Kidney epithelial cell (primary cell): ENCODE results near the gene CCDC85B. TPM values are rescaled to one million over a fixed set of nuclear protein-coding genes. Genes with fewer than 3 reads are reported as not detected.

Source experiments
- DNase-seq: peaks from one replicate; pipeline ENCODE4 v3.0.0-alpha.2; 2010; ENCODE audit warnings: low read depth
- H3K27me3 ChIP-seq: 2 replicates; pipeline ENCODE4 v1.6.0; 2011; ENCODE audit warnings: low read length; ENCODE audit not compliant: control insufficient read depth, insufficient read depth
- H3K36me3 ChIP-seq: 2 replicates; pipeline ENCODE4 v1.5.1; 2011; ENCODE audit warnings: low read length; ENCODE audit not compliant: control insufficient read depth, insufficient read depth
- H3K4me3 ChIP-seq: 2 replicates; pipeline ENCODE4 v1.5.1; 2011; ENCODE audit warnings: low read depth, mild to moderate bottlenecking, control low read depth, low read length
- total RNA-seq: library from RNA; depleted of rRNA; stranded (reverse); fragments of >200 nt; gene quantifications from 2 replicates; pipeline ENCODE4 v1.2.3, GENCODE V29; 2015
- TF ChIP-seq, protein P1 (sequence below): IDR thresholded peaks from 2 replicates; pipeline ENCODE4 v1.5.1; 2011; ENCODE audit warnings: mild to moderate bottlenecking, moderate library complexity, low read length, control low read depth, inconsistent platforms; ENCODE audit not compliant: insufficient read depth, poor library complexity, severe bottlenecking

Gene CCDC85B
- total RNA-seq, 1 donor from 2014 or later, result 48.9 TPM

DNA sequence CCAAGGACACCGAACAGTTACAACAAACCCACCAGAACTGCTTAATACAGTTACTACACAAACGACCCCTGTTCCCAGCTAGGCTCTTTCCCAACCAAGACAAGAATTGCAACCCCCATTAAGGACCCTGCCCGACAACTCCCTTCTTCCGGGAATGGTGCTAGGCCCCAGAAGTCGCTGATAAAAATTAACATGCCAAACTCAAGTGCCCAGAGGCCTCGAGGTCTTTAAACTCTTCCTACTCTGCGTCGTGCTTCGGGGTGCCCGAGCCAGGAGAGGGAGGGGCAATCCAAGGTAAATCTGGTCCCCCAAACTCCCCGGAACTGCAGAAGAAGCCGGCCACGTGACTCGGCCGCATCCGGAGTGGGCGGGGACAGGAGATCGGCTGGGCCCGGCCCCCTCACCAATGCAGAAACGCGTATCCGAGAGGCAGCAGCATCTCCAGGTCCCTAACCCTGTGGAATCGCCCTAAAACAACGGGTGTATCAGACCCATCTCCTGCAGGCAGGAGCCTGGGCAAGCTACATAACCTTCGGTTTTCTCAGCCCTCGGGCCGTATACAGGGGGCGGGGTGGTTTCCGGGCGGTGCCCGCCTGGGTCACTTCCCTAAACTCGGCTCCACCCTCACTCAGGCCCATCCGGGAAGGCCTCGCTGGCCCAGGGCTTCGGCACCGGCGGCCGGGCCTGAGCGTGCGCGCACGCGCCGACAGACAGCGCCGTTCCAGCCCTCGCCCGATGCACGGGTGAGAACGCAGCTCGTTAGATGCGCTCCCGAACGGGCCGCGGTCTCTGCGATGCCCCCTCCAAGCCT, 33.6 kb upstream of the CCDC85B start:
- DNase-seq, result no peak
- H3K36me3 ChIP-seq, result peaks cover 5% of the 10 kb centered on the region
- TF ChIP-seq, protein P1, sequence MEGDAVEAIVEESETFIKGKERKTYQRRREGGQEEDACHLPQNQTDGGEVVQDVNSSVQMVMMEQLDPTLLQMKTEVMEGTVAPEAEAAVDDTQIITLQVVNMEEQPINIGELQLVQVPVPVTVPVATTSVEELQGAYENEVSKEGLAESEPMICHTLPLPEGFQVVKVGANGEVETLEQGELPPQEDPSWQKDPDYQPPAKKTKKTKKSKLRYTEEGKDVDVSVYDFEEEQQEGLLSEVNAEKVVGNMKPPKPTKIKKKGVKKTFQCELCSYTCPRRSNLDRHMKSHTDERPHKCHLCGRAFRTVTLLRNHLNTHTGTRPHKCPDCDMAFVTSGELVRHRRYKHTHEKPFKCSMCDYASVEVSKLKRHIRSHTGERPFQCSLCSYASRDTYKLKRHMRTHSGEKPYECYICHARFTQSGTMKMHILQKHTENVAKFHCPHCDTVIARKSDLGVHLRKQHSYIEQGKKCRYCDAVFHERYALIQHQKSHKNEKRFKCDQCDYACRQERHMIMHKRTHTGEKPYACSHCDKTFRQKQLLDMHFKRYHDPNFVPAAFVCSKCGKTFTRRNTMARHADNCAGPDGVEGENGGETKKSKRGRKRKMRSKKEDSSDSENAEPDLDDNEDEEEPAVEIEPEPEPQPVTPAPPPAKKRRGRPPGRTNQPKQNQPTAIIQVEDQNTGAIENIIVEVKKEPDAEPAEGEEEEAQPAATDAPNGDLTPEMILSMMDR, result no peak
- H3K4me3 ChIP-seq, result peak overlapping the region; percentile 97
- H3K27me3 ChIP-seq, result no peaks in the 10 kb centered on the region

DNA sequence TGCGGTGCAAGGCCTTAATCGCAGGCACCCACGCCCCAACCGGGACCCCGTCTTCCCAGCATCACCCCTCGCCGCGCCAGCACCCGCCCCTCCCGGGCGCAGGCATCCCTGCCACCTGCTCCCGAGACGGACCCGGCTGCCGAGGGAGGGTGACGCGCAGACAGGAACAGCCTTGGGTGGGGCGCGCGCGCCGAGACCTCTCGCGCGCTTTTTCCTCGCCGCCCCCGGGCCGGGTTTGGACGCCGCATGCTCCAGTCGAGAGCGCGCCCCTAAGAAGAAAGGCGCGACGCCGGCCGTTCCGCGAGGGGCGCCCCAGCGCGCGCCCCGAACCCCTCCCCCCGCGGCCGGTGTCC, 33.0 kb upstream of the CCDC85B start:
- DNase-seq, result no peak
- H3K4me3 ChIP-seq, result peak overlapping the region; percentile 97
- TF ChIP-seq, protein P1, result no peak
- H3K27me3 ChIP-seq, result no peaks in the 10 kb centered on the region
- peaks cover 5% of the 10 kb centered on the region for H3K36me3 ChIP-seq

DNA sequence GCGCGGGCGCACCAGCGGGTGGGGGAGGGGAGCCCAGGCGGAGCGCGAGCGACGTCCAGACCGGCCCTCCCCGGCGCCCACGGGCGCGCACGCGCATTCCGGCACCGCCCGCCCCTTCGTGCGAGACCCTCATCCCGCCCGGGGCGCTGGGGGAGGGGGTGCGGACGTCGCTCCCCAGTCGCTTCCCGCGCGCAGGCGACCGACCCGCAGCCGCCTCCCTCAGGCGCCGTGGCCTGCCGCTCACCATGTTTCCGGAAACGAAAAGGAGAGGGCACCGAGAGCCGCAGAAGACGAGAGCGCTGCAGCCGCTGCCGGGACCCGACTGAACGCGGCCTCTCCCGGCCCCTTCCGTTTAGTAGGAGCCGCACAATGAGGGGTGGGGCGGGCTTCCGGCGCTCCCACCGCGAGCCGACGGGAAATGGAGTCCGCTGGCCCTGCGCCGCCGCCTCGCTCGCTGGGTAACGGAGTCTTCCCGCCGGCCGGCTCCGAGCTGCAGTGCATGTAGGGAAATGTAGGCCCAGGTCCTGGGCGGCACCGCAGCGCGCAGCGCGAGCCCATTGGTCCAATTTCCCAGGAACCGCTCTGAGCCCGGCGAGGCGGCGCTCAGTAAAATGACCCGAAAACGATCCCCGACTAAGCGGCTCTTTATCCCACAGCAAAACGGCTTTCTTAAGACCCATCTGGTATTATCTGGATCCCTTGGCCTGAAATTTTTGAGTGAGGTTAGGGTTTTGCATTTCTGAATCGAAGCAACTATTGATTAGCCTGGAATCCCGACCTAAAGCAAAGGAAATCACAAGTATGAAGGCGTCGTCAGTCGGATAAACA, 32.4 kb upstream of the CCDC85B start, which contains the start of gene CFL1:
CFL1 (minus strand) TSS at position 328 of the 828 bp plus-strand sequence; CDS start at position 247, 81 bp downstream.
- Histone ChIP-seq H3K36me3 (peaks cover 5% of the 10 kb centered on the region), H3K4me3 (peak within 1 kb of the TSS; percentile 97), H3K27me3 (no peaks in the 10 kb centered on the region)
- TF ChIP-seq, protein P1, result no peak
- peak; percentile 86 for DNase-seq

DNA sequence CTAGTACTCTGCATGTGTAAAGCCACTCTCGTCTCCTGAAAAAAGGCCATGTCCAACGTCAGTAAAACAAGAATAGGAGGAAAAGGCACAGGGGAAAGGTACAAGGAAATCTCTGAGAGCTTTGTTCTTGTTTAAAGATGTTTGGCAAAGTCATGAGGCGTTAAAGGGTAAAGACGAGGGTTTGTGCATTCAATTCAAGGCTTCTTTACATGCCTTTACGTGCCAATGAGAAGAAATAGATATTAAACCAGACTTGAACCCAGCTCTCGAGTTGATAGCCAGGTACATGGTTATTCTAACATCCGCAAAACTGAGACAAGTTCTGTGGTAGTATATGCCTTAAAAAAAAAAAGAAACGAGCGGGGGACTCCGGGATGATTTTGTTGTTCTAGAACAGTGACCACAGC, 31.8 kb upstream of the CCDC85B start:
- peak overlapping the region; percentile 42 for H3K4me3 ChIP-seq
- H3K27me3 ChIP-seq, result no peaks in the 10 kb centered on the region
- H3K36me3 ChIP-seq, result peaks cover 5% of the 10 kb centered on the region
- DNase-seq, result no peak
- TF ChIP-seq, protein P1, result no peak

DNA sequence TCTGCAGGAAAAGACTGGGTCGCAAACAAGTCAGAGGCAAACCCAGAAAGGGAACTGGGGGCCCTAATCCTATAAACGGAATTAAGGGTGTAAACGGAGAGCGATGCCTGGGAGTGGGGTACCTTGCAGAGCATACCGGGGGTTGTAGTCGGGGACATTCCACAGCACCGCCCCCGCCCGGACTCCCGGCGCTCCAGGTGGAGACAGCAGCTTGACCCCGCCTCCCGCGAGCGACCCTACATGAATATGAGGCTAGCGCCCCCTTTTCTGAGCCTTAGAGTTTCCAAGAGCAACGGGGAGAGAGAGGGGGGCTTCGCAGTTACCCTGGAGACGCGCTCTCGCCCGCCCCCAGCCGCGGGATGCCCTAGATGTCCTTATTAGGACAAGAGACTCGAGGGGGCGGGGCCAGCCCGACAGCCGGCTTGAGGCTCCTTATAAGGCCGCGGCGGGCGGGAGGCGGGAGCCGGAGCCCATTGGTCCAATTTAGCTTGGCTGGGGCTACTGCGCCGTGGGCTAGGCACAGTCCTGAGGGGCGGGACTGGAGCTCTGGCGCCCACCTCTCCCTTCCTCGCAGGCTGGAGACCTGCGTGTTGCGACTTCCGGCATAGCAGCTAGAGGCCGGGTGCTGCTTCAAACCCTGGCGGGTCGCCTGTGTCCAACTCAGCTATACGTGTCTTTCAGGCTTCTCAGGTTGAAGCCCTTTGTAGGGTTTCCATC, 31.2 kb upstream of the CCDC85B start:
- peak; percentile 96 for DNase-seq
- TF ChIP-seq, protein P1, result peak; percentile 12
- Histone ChIP-seq H3K27me3 (no peaks in the 10 kb centered on the region), H3K36me3 (peaks cover 3% of the 10 kb centered on the region), H3K4me3 (peak overlapping the region; percentile 64)
